AG08395 (cell line): ENCODE measurements around the gene SLC9C2.
"Not testable (repeated sequence)": the region's sequence is repeated elsewhere in the genome, so short reads cannot be mapped to it uniquely, and the experiment has no call there.

Experiments used
- DNase-seq: peaks from one replicate; pipeline ENCODE4 v3.0.0; 2012; ENCODE audit warnings: mixed read lengths, low spot score

Gene SLC9C2

GRCh38 chr1:173485401-173485800, 117.5 kb downstream of the SLC9C2 start:
- no peak for DNase-seq

- DNase-seq, result no peak
Measured at GRCh38 chr1:173484276-173484675, 118.6 kb downstream of the SLC9C2 start.

GRCh38 chr1:173482683-173483082, 120.2 kb downstream of the SLC9C2 start:
- DNase-seq, result no peak

- no peak for DNase-seq
Measured at GRCh38 chr1:173481195-173481772, 121.6 kb downstream of the SLC9C2 start.

GRCh38 chr1:173479649-173480048, 123.2 kb downstream of the SLC9C2 start:
- no peak for DNase-seq

GRCh38 chr1:173478094-173478674, 124.7 kb downstream of the SLC9C2 start:
- peak; percentile 52 for DNase-seq

GRCh38 chr1:173477286-173478093, 125.4 kb downstream of the SLC9C2 start, which contains the start of gene PRDX6:
TSS of gene PRDX6 (plus strand) at chr1:173477335. CDS start at chr1:173477398, 63 bp downstream.
- DNase-seq, result peak; percentile 43

GRCh38 chr1:173476665-173477285, 126.1 kb downstream of the SLC9C2 start:
- DNase-seq, result peak; percentile 93

GRCh38 chr1:173476197-173476664, 126.6 kb downstream of the SLC9C2 start:
- no peak for DNase-seq

- peak; percentile 50 for DNase-seq
Measured at GRCh38 chr1:173475564-173476196, 127.2 kb downstream of the SLC9C2 start.

- DNase-seq, result not testable (repeated sequence)
Measured at GRCh38 chr1:173474780-173475421, 128.0 kb downstream of the SLC9C2 start.

- no peak for DNase-seq
Measured at GRCh38 chr1:173474097-173474779, 128.6 kb downstream of the SLC9C2 start.

GRCh38 chr1:173473599-173474011, 129.3 kb downstream of the SLC9C2 start:
- DNase-seq, result peak; percentile 50

GRCh38 chr1:173470608-173471007, 132.3 kb downstream of the SLC9C2 start:
- DNase-seq, result no peak

GRCh38 chr1:173469656-173470055, 133.2 kb downstream of the SLC9C2 start:
- DNase-seq, result no peak

- no peak for DNase-seq
Measured at GRCh38 chr1:173467426-173467825, 135.4 kb downstream of the SLC9C2 start.

- DNase-seq, result not testable (repeated sequence)
Measured at GRCh38 chr1:173464185-173464584, 138.7 kb downstream of the SLC9C2 start.

- DNase-seq, result not testable (repeated sequence)
Measured at GRCh38 chr1:173462666-173463065, 140.2 kb downstream of the SLC9C2 start.

- no peak for DNase-seq
Measured at GRCh38 chr1:173459885-173460284, 143.0 kb downstream of the SLC9C2 start.

GRCh38 chr1:173454966-173455524, 147.8 kb downstream of the SLC9C2 start:
- no peak for DNase-seq
